Subcutaneous adipose tissue (tissue), 4 donors: ENCODE measurements around the gene MSTN. TPM values are rescaled to one million over a fixed set of nuclear protein-coding genes. Genes with fewer than 3 reads are reported as not detected.

Source experiments
- total RNA-seq, 4 donors: library from RNA; depleted of rRNA; stranded (reverse); fragments of >200 nt; gene quantifications; one replicate each; pipeline ENCODE4 v1.1.0, GENCODE V29; 2016
- TF ChIP-seq, protein P1 (sequence below): fragments of 450-650 bp; IDR thresholded peaks from one replicate; pipeline ENCODE4 v1.5.1; 2016; ENCODE audit warnings: low read depth, mild to moderate bottlenecking, control low read depth, antibody characterized with exemption, moderate library complexity

Gene MSTN
- total RNA-seq, 4 donors from 2014 or later = 0.38 to 1.3 (median 1.2) TPM

DNA sequence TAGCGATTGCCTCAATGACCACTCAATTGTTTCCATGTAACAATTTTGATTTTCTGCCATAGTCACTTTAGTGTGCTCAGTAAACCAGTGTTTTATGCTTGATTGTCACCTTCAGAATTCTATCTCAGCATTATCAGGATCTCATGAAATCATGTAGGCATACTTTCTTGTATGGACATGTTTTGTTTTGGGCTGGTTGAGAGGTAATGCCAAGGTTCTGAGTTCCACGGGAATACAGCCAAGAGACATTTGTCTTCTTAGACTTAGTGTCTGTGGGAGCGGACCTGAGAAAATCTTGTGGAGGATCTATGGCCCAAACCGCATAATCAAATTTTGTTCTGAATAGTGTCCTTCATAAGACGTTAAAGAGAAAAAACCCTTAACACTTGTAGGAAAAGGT lies 10.2 kb downstream of the MSTN start:
- TF ChIP-seq, protein P1, sequence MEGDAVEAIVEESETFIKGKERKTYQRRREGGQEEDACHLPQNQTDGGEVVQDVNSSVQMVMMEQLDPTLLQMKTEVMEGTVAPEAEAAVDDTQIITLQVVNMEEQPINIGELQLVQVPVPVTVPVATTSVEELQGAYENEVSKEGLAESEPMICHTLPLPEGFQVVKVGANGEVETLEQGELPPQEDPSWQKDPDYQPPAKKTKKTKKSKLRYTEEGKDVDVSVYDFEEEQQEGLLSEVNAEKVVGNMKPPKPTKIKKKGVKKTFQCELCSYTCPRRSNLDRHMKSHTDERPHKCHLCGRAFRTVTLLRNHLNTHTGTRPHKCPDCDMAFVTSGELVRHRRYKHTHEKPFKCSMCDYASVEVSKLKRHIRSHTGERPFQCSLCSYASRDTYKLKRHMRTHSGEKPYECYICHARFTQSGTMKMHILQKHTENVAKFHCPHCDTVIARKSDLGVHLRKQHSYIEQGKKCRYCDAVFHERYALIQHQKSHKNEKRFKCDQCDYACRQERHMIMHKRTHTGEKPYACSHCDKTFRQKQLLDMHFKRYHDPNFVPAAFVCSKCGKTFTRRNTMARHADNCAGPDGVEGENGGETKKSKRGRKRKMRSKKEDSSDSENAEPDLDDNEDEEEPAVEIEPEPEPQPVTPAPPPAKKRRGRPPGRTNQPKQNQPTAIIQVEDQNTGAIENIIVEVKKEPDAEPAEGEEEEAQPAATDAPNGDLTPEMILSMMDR = no peak

DNA sequence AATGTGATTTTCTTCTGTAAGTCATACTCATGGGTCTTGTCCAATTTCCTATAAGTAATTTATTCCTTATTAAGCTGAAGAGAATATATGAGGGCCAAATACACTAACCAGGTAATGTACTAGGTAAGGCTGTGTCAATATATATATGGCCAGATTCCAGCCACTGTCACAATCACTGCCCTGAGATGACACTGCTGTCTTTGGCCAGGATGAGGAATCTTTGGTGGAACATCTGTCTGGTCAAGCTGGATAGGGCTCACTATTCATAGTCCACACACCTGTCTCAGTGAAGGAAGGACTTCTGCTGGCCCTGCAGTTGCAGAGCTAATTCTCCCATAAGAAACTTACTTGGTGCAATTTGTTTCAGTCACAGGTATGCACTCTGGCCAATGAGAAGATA lies 11.3 kb downstream of the MSTN start:
- TF ChIP-seq, protein P1 = no peak

DNA sequence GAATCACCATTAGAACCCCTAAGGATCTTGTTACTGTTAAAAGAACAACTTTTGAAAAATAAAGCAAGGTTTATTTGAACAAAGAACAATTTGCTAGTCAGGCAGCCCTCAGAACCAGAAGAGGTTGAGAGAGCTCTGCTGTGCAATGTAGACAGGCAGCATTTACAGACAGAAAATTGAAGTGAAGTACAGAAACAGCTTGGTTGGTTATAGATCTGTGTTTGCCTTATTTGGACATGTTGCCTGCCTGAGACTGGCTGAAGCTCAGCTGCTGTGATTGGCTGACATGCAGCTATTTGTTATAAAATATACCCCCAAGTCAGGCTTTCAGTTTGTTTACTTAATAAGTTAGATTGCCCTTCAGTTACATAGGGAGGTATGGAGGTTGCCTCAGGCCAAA lies 12.5 kb downstream of the MSTN start:
- TF ChIP-seq, protein P1 = no peak

DNA sequence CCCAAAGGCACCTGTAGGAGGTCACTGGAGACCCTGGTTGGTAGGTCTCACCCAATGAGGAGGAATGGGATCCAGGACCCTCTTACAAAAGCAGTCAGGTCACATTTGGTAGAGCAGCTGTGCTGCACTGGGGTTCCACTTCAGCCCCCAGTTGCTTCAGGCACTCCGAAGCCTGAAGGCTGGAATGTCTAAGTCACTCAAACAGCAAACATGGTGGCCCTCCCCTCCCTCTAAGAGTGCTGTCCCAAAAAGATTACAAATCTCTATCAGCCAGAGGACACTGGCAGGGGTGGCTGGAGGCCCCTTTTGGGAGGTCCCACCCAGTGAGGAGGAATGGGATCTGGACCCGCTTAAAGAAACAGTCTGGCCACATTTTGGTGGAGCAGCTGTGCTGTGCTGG lies 17.7 kb downstream of the MSTN start:
- TF ChIP-seq, protein P1 = no peak

DNA sequence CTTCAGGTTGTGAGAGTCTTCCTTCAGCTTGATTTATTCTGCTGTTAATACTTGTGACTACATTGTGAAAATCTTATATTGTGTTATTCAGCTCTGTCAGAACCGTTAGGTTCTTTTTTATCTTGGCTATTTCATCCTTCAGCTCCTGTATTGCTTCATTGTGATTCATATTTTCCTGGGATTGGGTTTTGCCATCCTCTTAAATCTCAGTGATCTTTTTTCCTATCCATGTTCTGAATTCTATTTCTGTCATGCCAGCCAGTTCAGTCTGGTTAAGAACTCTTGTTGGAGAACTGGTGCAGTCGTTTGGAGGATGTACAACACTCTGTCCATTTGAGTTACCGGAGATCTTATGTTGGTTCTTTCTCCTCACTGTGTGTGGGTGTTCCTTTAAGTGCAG lies 19.1 kb downstream of the MSTN start:
- TF ChIP-seq, protein P1 = no peak

DNA sequence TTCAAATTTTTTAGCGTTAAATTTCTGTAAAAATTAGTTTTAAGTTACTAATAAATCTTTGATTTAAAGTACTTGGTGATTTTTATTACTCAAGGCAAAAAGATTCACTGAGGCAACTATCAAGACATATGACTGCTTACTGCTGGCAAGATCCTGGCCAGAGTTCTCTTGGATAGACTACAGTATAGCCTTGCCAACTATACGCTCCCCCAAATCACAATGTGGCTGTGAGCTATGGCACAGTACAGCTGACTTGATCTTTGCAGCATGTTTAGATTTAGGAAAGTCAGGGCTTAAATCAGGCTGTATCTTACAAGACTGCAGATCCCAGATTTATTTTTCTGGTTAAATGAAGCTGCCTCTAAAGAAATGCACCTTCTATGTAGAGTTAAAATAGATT lies 26.5 kb downstream of the MSTN start:
- TF ChIP-seq, protein P1 = no peak

DNA sequence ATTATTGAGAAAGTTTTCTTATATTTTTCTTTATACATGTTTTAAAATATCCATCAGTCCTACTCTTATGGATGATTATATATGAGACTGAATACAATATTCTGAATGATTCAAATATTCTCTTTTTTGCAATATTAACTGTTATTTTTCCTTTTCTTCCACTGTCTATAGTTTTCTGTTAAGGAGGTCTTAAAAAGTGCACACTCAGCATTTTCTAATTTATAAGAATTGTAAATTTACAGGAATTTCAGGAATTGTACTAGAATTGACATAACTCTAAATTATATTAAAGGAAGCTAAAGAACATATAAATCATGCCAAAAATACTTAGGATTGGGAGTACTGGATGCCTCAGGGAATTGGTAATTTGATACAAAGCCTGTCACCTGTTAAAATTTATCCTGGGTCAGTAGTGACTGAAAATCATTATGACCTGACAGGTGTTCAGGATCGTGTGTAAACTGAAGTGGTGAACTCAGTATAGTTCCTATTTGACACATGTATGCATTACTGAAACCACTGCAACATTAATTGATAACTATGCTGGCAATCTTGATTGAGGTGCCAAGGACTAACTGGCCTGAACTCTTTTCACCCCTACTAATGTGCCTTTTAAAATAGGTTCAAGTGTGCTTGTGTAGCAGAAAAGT lies 30.4 kb downstream of the MSTN start:
- TF ChIP-seq, protein P1 = no peak
